H9 (cell line): Measurements from ENCODE around the gene AXIN1. TPM values are rescaled to one million over a fixed set of nuclear protein-coding genes. Genes with fewer than 3 reads are reported as not detected.

Source experiments
- DNase-seq: peaks from one replicate; pipeline ENCODE4 v3.0.0-alpha.2; 2017
- H2AFZ ChIP-seq: one replicate; pipeline ENCODE4 v1.6.1; 2013; ENCODE audit warnings: mild to moderate bottlenecking, low read length, control low read depth, moderate library complexity
- H2AK5ac ChIP-seq: 2 replicates; pipeline ENCODE4 v1.6.1; 2013; ENCODE audit warnings: low read length, control low read depth, mixed read lengths; ENCODE audit not compliant: insufficient read length
- H2BK120ac ChIP-seq: one replicate; pipeline ENCODE4 v1.6.1; 2013; ENCODE audit warnings: low read depth, mild to moderate bottlenecking, low read length, control low read depth, inconsistent platforms; ENCODE audit not compliant: poor library complexity, severe bottlenecking
- H2BK12ac ChIP-seq: 2 replicates; pipeline ENCODE4 v1.6.1; 2013; ENCODE audit warnings: low read length, control low read depth, mixed read lengths, low read depth; ENCODE audit not compliant: insufficient read length
- H2BK15ac ChIP-seq: 2 replicates; pipeline ENCODE4 v1.6.1; 2013; ENCODE audit warnings: low read depth, low read length, control low read depth
- H2BK20ac ChIP-seq: one replicate; pipeline ENCODE4 v1.6.1; 2013; ENCODE audit warnings: low read depth, mild to moderate bottlenecking, low read length, control low read depth, inconsistent platforms; ENCODE audit not compliant: poor library complexity, severe bottlenecking
- H2BK5ac ChIP-seq: 2 replicates; pipeline ENCODE4 v1.6.1; 2013; ENCODE audit warnings: low read length, control low read depth, mixed read lengths; ENCODE audit not compliant: insufficient read length
- H3K14ac ChIP-seq: 2 replicates; pipeline ENCODE4 v1.6.1; 2013; ENCODE audit warnings: low read length, control low read depth; ENCODE audit not compliant: insufficient read depth
- H3K18ac ChIP-seq: 2 replicates; pipeline ENCODE4 v1.6.1; 2013; ENCODE audit warnings: low read depth, mild to moderate bottlenecking, mixed read lengths, low read length, control low read depth; ENCODE audit not compliant: insufficient read length
- H3K23ac ChIP-seq: 2 replicates; pipeline ENCODE4 v1.6.1; 2013; ENCODE audit warnings: low read length, control low read depth, mixed read lengths, low read depth; ENCODE audit not compliant: insufficient read length
- H3K23me2 ChIP-seq: 2 replicates; pipeline ENCODE4 v1.6.1; 2013; ENCODE audit warnings: low read depth, mild to moderate bottlenecking, mixed read lengths, low read length, control low read depth; ENCODE audit not compliant: insufficient read length, poor library complexity, severe bottlenecking
- H3K27ac ChIP-seq: 2 replicates; pipeline ENCODE4 v1.5.1; 2013; ENCODE audit warnings: low read length, control low read depth, mixed read lengths, low read depth; ENCODE audit not compliant: insufficient read length
- H3K27me3 ChIP-seq: 2 replicates; pipeline ENCODE4 v1.6.1; 2013; ENCODE audit warnings: low read length, control low read depth, inconsistent platforms; ENCODE audit not compliant: insufficient read depth
- H3K4ac ChIP-seq: 2 replicates; pipeline ENCODE4 v1.6.1; 2013; ENCODE audit warnings: low read depth, mild to moderate bottlenecking, control low read depth, inconsistent platforms, low read length, moderate library complexity
- H3K4me1 ChIP-seq: 2 replicates; pipeline ENCODE4 v1.6.1; 2013; ENCODE audit warnings: low read length, control low read depth, inconsistent platforms; ENCODE audit not compliant: insufficient read depth
- H3K4me2 ChIP-seq: 2 replicates; pipeline ENCODE4 v1.6.1; 2013; ENCODE audit warnings: low read length, control low read depth, mixed read lengths; ENCODE audit not compliant: insufficient read length, insufficient read depth
- H3K56ac ChIP-seq: 2 replicates; pipeline ENCODE4 v1.6.1; 2013; ENCODE audit warnings: low read depth, mild to moderate bottlenecking, mixed read lengths, low read length, control low read depth; ENCODE audit not compliant: insufficient read length
- H3K79me1 ChIP-seq: 2 replicates; pipeline ENCODE4 v1.6.1; 2013; ENCODE audit warnings: low read depth, mild to moderate bottlenecking, moderate library complexity, low read length, control low read depth, inconsistent platforms; ENCODE audit not compliant: insufficient read depth, poor library complexity, severe bottlenecking
- H3K79me2 ChIP-seq: 2 replicates; pipeline ENCODE4 v1.6.1; 2013; ENCODE audit warnings: low read length, control low read depth, inconsistent platforms; ENCODE audit not compliant: insufficient read depth
- H3K9ac ChIP-seq: 2 replicates; pipeline ENCODE4 v1.6.1; 2013; ENCODE audit warnings: low read length, control low read depth, mixed read lengths; ENCODE audit not compliant: insufficient read length; ENCODE audit errors: extremely low read depth
- H3K9me3 ChIP-seq: one replicate; pipeline ENCODE4 v1.6.1; 2013; ENCODE audit warnings: low read depth, low read length, inconsistent platforms; ENCODE audit not compliant: control insufficient read depth
- H3T11ph ChIP-seq: one replicate; pipeline ENCODE4 v1.6.1; 2013; ENCODE audit warnings: mild to moderate bottlenecking, low read length, control low read depth, inconsistent platforms
- H4K20me1 ChIP-seq: one replicate; pipeline ENCODE4 v1.6.1; 2013; ENCODE audit not compliant: control insufficient read depth, insufficient read length, insufficient read depth
- H4K5ac ChIP-seq: 2 replicates; pipeline ENCODE4 v1.6.1; 2013; ENCODE audit warnings: low read depth, mild to moderate bottlenecking, mixed read lengths, low read length, control low read depth; ENCODE audit not compliant: insufficient read length
- H4K8ac ChIP-seq: replicated peaks from 2 replicates; pipeline ENCODE4 v1.6.1; 2013; ENCODE audit warnings: low read length, control low read depth, mixed read lengths, low read depth; ENCODE audit not compliant: insufficient read length
- H4K91ac ChIP-seq: 2 replicates; pipeline ENCODE4 v1.6.1; 2013; ENCODE audit warnings: low read depth, mild to moderate bottlenecking, moderate library complexity, mixed read lengths, low read length, control low read depth; ENCODE audit not compliant: insufficient read length
- H3K27ac Mint-ChIP-seq, 3 experiments: 2 replicates in 2 of 3; 3 replicates in 1 of 3; pipeline ENCODE4 v1.8.0; 2020 to 2021; ENCODE audit warnings: mixed read lengths in 3 of 3, mild to moderate bottlenecking in 1 of 3, moderate library complexity in 1 of 3
- H3K27me3 Mint-ChIP-seq: 2 replicates; pipeline ENCODE4 v1.8.0; 2021; ENCODE audit warnings: low read depth, mild to moderate bottlenecking, moderate library complexity, mixed read lengths
- H3K36me3 Mint-ChIP-seq, 3 experiments: 2 replicates in 2 of 3; 3 replicates in 1 of 3; pipeline ENCODE4 v1.8.0; 2020 to 2021; ENCODE audit warnings: low read depth in 3 of 3, mixed read lengths in 3 of 3; ENCODE audit not compliant: insufficient read depth in 1 of 3
- H3K4me1 Mint-ChIP-seq, 2 experiments: 2 replicates each; pipeline ENCODE4 v1.8.0; 2020; ENCODE audit warnings: mixed read lengths in 2 of 2
- H3K4me3 Mint-ChIP-seq, 2 experiments: 2 replicates in 1 of 2; 3 replicates in 1 of 2; pipeline ENCODE4 v1.8.0; 2020 to 2021; ENCODE audit warnings: mild to moderate bottlenecking in 2 of 2, mixed read lengths in 2 of 2, moderate library complexity in 1 of 2
- H3K9me3 Mint-ChIP-seq, 2 experiments: 2 replicates in 1 of 2; 3 replicates in 1 of 2; pipeline ENCODE4 v1.8.0; 2020; ENCODE audit warnings: mild to moderate bottlenecking in 2 of 2, mixed read lengths in 2 of 2, moderate library complexity in 1 of 2
- WGBS: extraction: QIAGEN DNeasy Blood & Tissue Kit; methylation state at CpG from one replicate; pipeline ENCODE4 v1.1.7; 2013; ENCODE audit warnings: missing lambda C conversion rate, low lambda C conversion rate, mixed read lengths; ENCODE audit not compliant: insufficient read length; ENCODE audit errors: extremely low coverage; 5-methylcytosine and 5-hydroxymethylcytosine counted together
- total RNA-seq: library from RNA; stranded (reverse); gene quantifications from 2 replicates; pipeline ENCODE4 v1.2.1, GENCODE V29; 2021
- TF ChIP-seq, protein P1 (sequence below): fragments of 200-600 bp; sonication (generic); conservative IDR thresholded peaks from 3 replicates; pipeline ENCODE4 v1.8.0; 2021; ENCODE audit warnings: antibody characterized with exemption, mild to moderate bottlenecking

AXIN1 gene
- total RNA-seq, 1 experiment from 2014 or later: 50.9 TPM

DNA sequence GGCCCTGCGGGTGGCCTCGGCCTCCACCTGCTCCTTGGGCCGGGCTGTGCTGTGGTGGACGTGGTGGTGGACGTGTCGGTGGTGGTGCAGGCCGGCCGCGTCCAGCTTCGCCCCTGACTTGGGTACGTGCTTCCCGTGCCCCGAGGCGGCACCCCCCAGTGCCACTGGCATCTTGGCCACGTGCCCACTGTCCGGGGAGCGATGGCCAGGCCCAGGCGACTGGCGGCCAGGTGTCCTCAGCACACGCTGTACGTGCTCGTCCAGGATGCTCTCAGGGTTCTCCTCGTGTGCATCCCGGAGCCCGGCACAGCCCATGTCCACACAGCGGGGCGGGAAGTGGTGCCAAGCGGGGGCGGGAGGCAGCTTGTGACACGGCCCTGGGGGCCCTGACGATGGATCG lies 54.7 kb downstream of the AXIN1 start:
- Histone ChIP-seq H3K79me1 (no peaks in the 10 kb centered on the region), H3K4me1 (no peaks in the 10 kb centered on the region), H2BK12ac (no peak overlapping the region), H2AFZ (no peak overlapping the region), H4K91ac (no peak overlapping the region), H3K4ac (no peak overlapping the region), H3T11ph (no peak overlapping the region), H3K79me2 (no peaks in the 10 kb centered on the region), H2AK5ac (no peak overlapping the region), H3K4me2 (no peak overlapping the region), H2BK120ac (no peak overlapping the region), H3K23me2 (no peaks in the 10 kb centered on the region), H4K8ac (no peak overlapping the region), H4K5ac (no peak overlapping the region), H3K27ac (no peak overlapping the region), H4K20me1 (no peaks in the 10 kb centered on the region), H3K18ac (no peak overlapping the region), H3K56ac (no peak overlapping the region), H2BK15ac (no peak overlapping the region), H3K9me3 (no peaks in the 10 kb centered on the region), H3K23ac (no peak overlapping the region), H3K14ac (no peak overlapping the region), H2BK5ac (no peak overlapping the region), H3K27me3 (no peaks in the 10 kb centered on the region), H2BK20ac (no peak overlapping the region), H3K9ac (no peak overlapping the region)
- Mint-ChIP-seq H3K27me3 (no peaks in the 10 kb centered on the region), H3K4me3 (no peak overlapping the region), H3K9me3 (no peaks in the 10 kb centered on the region), H3K27ac (no peak overlapping the region), H3K36me3 (peaks cover 6 to 31% (median 20%) of the 10 kb centered on the region in 3 experiments; a peak in 6 of 7 replicates), H3K4me1 (no peaks in the 10 kb centered on the region)
- TF ChIP-seq, protein P1, sequence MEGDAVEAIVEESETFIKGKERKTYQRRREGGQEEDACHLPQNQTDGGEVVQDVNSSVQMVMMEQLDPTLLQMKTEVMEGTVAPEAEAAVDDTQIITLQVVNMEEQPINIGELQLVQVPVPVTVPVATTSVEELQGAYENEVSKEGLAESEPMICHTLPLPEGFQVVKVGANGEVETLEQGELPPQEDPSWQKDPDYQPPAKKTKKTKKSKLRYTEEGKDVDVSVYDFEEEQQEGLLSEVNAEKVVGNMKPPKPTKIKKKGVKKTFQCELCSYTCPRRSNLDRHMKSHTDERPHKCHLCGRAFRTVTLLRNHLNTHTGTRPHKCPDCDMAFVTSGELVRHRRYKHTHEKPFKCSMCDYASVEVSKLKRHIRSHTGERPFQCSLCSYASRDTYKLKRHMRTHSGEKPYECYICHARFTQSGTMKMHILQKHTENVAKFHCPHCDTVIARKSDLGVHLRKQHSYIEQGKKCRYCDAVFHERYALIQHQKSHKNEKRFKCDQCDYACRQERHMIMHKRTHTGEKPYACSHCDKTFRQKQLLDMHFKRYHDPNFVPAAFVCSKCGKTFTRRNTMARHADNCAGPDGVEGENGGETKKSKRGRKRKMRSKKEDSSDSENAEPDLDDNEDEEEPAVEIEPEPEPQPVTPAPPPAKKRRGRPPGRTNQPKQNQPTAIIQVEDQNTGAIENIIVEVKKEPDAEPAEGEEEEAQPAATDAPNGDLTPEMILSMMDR: no peak
- no CpG with 5 or more reads among the region's 32 CpGs for WGBS
- DNase-seq: no peak
